Adipocyte (in vitro differentiated cells): ENCODE results near the gene GPD1.
A peak's percentile ranks its signal among the peaks of the same experiment; 100 is the strongest.
"Not testable (repeated sequence)": the region's sequence is repeated elsewhere in the genome, so short reads cannot be mapped to it uniquely, and the experiment has no call there.

Source experiments
- DNase-seq: peaks from one replicate; pipeline ENCODE4 v3.0.0-alpha.2; 2015; ENCODE audit warnings: low read depth
- H3K27me3 ChIP-seq: replicated peaks from 2 replicates; pipeline ENCODE4 v1.7.0; 2013; ENCODE audit warnings: mild to moderate bottlenecking, low read length, moderate library complexity; ENCODE audit not compliant: control insufficient read depth, insufficient read depth
- H3K36me3 ChIP-seq: 2 replicates; pipeline ENCODE4 v1.7.0; 2013; ENCODE audit warnings: low read length, mild to moderate bottlenecking, moderate library complexity; ENCODE audit not compliant: control insufficient read depth, insufficient read depth, severe bottlenecking
- H3K4me1 ChIP-seq: 2 replicates; pipeline ENCODE4 v1.7.0; 2013; ENCODE audit warnings: mild to moderate bottlenecking, low read length, moderate library complexity; ENCODE audit not compliant: control insufficient read depth, insufficient read depth
- H3K4me3 ChIP-seq: 2 replicates; pipeline ENCODE4 v1.7.0; 2013; ENCODE audit warnings: mild to moderate bottlenecking, low read length, moderate library complexity
- H3K9ac ChIP-seq: 2 replicates; pipeline ENCODE4 v1.7.0; 2013; ENCODE audit warnings: mild to moderate bottlenecking, low read length, moderate library complexity
- H3K9me3 ChIP-seq: 2 replicates; pipeline ENCODE4 v1.7.0; 2013; ENCODE audit warnings: mild to moderate bottlenecking, low read length, moderate library complexity; ENCODE audit not compliant: control insufficient read depth

GPD1 gene

GRCh38 chr12:50075808-50076170, 28.0 kb upstream of the GPD1 start:
- Histone ChIP-seq H3K4me1 (peaks cover 6% of the 10 kb centered on the region), H3K9me3 (no peaks in the 10 kb centered on the region), H3K4me3 (no peak overlapping the region), H3K36me3 (no peaks in the 10 kb centered on the region), H3K9ac (peak overlapping the region; percentile 34), H3K27me3 (no peaks in the 10 kb centered on the region)
- no peak for DNase-seq

GRCh38 chr12:50077099-50077498, 26.7 kb upstream of the GPD1 start:
- no peak for DNase-seq
- Histone ChIP-seq H3K27me3 (no peaks in the 10 kb centered on the region), H3K4me3 (no peak overlapping the region), H3K4me1 (peaks cover 4% of the 10 kb centered on the region), H3K9ac (no peak overlapping the region), H3K9me3 (no peaks in the 10 kb centered on the region), H3K36me3 (no peaks in the 10 kb centered on the region)

GRCh38 chr12:50078281-50078680, 25.5 kb upstream of the GPD1 start:
- H3K27me3 ChIP-seq: no peaks in the 10 kb centered on the region
- H3K36me3 ChIP-seq: no peaks in the 10 kb centered on the region
- no peaks in the 10 kb centered on the region for H3K9me3 ChIP-seq
- no peak overlapping the region for H3K4me3 ChIP-seq
- peaks cover 13% of the 10 kb centered on the region for H3K4me1 ChIP-seq
- H3K9ac ChIP-seq: no peak overlapping the region
- DNase-seq: no peak

- no peaks in the 10 kb centered on the region for H3K27me3 ChIP-seq
Measured at GRCh38 chr12:50079771-50080170, 24.0 kb upstream of the GPD1 start.

GRCh38 chr12:50081096-50081808, 22.6 kb upstream of the GPD1 start:
- Histone ChIP-seq H3K9ac (no peak overlapping the region), H3K36me3 (no peaks in the 10 kb centered on the region), H3K9me3 (no peaks in the 10 kb centered on the region), H3K4me1 (peaks cover 20% of the 10 kb centered on the region), H3K4me3 (no peak overlapping the region), H3K27me3 (no peaks in the 10 kb centered on the region)
- no peak for DNase-seq

More at GRCh38 chr12:50079771-50080170, 24.0 kb upstream of the GPD1 start:
- Histone ChIP-seq H3K9ac (no peak overlapping the region), H3K9me3 (no peaks in the 10 kb centered on the region), H3K4me1 (peaks cover 18% of the 10 kb centered on the region), H3K4me3 (no peak overlapping the region), H3K36me3 (no peaks in the 10 kb centered on the region)
- no peak for DNase-seq

GRCh38 chr12:50082644-50083043, 21.2 kb upstream of the GPD1 start:
- Histone ChIP-seq H3K4me1 (peaks cover 32% of the 10 kb centered on the region), H3K9ac (no peak overlapping the region), H3K36me3 (peaks cover 12% of the 10 kb centered on the region), H3K9me3 (no peaks in the 10 kb centered on the region), H3K27me3 (no peaks in the 10 kb centered on the region), H3K4me3 (no peak overlapping the region)
- no peak for DNase-seq

- no peaks in the 10 kb centered on the region for H3K9me3 ChIP-seq
- no peak for DNase-seq
- H3K9ac ChIP-seq: no peak overlapping the region
- no peaks in the 10 kb centered on the region for H3K27me3 ChIP-seq
- no peak overlapping the region for H3K4me3 ChIP-seq
- H3K4me1 ChIP-seq: peaks cover 38% of the 10 kb centered on the region
- H3K36me3 ChIP-seq: peaks cover 12% of the 10 kb centered on the region
Measured at GRCh38 chr12:50083301-50083700, 20.5 kb upstream of the GPD1 start.

GRCh38 chr12:50084409-50084774, 19.4 kb upstream of the GPD1 start:
- H3K9me3 ChIP-seq, DNase-seq, H3K27me3 ChIP-seq: not testable (repeated sequence)
- peak overlapping the region; percentile 91 for H3K9ac ChIP-seq
- H3K4me1 ChIP-seq: peaks cover 49% of the 10 kb centered on the region
- peaks cover 20% of the 10 kb centered on the region for H3K36me3 ChIP-seq
- peak overlapping the region; percentile 91 for H3K4me3 ChIP-seq

GRCh38 chr12:50084775-50085614, 18.8 kb upstream of the GPD1 start, which contains the start of gene SMARCD1:
SMARCD1 (plus strand) TSS chr12:50085342; CDS start chr12:50085370, 28 bp downstream.
- Histone ChIP-seq H3K36me3 (peaks cover 26% of the 10 kb centered on the region), H3K4me3 (peak within 1 kb of the TSS; percentile 91), H3K9me3 (no peaks in the 10 kb centered on the region), H3K27me3 (no peaks in the 10 kb centered on the region), H3K4me1 (peaks cover 49% of the 10 kb centered on the region), H3K9ac (peak within 1 kb of the TSS; percentile 91)
- DNase-seq: peak; percentile 94

GRCh38 chr12:50085615-50086072, 18.2 kb upstream of the GPD1 start:
- peak overlapping the region; percentile 86 for H3K9ac ChIP-seq
- no peaks in the 10 kb centered on the region for H3K27me3 ChIP-seq
- peak; percentile 34 for DNase-seq
- no peaks in the 10 kb centered on the region for H3K9me3 ChIP-seq
- peaks cover 32% of the 10 kb centered on the region for H3K36me3 ChIP-seq
- H3K4me3 ChIP-seq: peak overlapping the region; percentile 82
- peaks cover 49% of the 10 kb centered on the region for H3K4me1 ChIP-seq

GRCh38 chr12:50086148-50086547, 17.7 kb upstream of the GPD1 start:
- peaks cover 35% of the 10 kb centered on the region for H3K36me3 ChIP-seq
- no peaks in the 10 kb centered on the region for H3K9me3 ChIP-seq
- DNase-seq: no peak
- peak overlapping the region; percentile 82 for H3K4me3 ChIP-seq
- peaks cover 49% of the 10 kb centered on the region for H3K4me1 ChIP-seq
- no peaks in the 10 kb centered on the region for H3K27me3 ChIP-seq
- peak overlapping the region; percentile 86 for H3K9ac ChIP-seq
